ENCODE results near the gene AGO4.

The AGO4 gene

DNA sequence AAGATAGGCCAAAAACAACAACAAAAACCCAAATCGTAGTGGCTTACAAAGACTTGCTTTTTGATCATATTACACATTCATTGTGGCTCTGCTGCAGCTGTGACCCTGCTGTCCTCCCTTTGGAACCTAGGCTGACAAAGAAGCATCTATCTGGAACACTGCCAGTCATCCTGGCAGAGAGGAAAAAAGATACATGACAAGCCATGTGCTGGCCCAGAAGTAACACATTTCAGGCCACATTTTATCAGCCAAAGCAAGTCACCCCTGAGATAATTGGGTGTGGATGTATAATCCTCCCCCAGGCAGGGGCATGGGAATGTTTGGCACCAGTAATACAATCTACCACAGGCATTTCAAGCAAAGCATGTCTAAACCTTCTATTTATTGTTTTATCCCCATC, 38.0 kb downstream of the AGO4 start:
- no peak for DNase-seq (ENCODE audit: insufficient read length, low spot score)
- TF ChIP-seq, protein P1, sequence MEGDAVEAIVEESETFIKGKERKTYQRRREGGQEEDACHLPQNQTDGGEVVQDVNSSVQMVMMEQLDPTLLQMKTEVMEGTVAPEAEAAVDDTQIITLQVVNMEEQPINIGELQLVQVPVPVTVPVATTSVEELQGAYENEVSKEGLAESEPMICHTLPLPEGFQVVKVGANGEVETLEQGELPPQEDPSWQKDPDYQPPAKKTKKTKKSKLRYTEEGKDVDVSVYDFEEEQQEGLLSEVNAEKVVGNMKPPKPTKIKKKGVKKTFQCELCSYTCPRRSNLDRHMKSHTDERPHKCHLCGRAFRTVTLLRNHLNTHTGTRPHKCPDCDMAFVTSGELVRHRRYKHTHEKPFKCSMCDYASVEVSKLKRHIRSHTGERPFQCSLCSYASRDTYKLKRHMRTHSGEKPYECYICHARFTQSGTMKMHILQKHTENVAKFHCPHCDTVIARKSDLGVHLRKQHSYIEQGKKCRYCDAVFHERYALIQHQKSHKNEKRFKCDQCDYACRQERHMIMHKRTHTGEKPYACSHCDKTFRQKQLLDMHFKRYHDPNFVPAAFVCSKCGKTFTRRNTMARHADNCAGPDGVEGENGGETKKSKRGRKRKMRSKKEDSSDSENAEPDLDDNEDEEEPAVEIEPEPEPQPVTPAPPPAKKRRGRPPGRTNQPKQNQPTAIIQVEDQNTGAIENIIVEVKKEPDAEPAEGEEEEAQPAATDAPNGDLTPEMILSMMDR (IDR thresholded peaks at IDR 0.05; ENCODE audit: insufficient read depth, missing control alignments), result no peak
- FAIRE-seq, result no peak

- DNase-seq (ENCODE audit: insufficient read length, low spot score), result no peak
- TF ChIP-seq, protein P1 (IDR thresholded peaks at IDR 0.05; ENCODE audit: insufficient read depth, missing control alignments), result no peak
- FAIRE-seq, result no peak
Measured at GRCh38 chr1:35847935-35848565, 40.2 kb downstream of the AGO4 start.

DNA sequence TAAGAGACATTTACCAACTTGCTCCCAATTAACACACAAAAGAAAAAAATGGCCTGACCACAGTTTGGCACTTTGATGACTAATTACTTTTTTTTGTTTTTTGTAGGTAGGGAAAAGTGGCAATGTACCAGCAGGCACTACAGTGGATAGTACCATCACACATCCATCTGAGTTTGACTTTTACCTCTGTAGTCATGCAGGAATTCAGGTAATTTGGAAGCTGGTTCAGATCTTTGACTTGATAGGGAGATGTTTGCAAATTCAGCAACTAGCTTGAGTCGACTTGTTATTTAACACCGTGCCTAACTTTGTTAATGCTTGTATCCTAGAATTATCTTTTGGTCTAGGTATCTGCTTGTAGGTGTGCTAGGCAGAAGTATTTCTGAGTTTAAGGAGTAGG, 42.2 kb downstream of the AGO4 start:
- no peak for DNase-seq (ENCODE audit: insufficient read length, low spot score)
- TF ChIP-seq, protein P1 (IDR thresholded peaks at IDR 0.05; ENCODE audit: insufficient read depth, missing control alignments), result no peak
- no peak for FAIRE-seq

DNA sequence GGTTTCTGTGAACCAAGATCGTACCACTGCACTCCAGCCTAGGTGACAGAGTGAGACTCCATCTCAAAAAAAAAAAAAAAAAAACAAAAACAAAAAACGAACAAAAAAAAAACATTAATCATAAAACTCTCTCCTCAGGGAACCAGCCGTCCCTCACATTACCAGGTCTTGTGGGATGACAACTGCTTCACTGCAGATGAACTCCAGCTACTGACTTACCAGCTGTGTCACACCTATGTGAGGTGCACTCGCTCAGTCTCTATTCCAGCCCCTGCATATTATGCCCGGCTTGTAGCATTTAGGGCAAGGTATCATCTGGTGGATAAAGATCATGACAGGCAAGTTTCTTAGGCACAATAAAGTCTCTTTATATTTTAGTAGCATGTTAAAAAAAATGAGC, 42.9 kb downstream of the AGO4 start:
- DNase-seq (ENCODE audit: insufficient read length, low spot score) (no peak), FAIRE-seq (no peak)
- TF ChIP-seq, protein P1 (IDR thresholded peaks at IDR 0.05; ENCODE audit: insufficient read depth, missing control alignments), result no peak

- DNase-seq (ENCODE audit: insufficient read length, low spot score) (no peak), FAIRE-seq (no peak)
- TF ChIP-seq, protein P1 (IDR thresholded peaks at IDR 0.05; ENCODE audit: insufficient read depth, missing control alignments), result no peak
Measured at GRCh38 chr1:35851132-35851869, 43.5 kb downstream of the AGO4 start.

GRCh38 chr1:35852241-35852640, 44.4 kb downstream of the AGO4 start:
- FAIRE-seq, result peak; percentile 96
- DNase-seq (ENCODE audit: insufficient read length, low spot score), result no peak
- TF ChIP-seq, protein P1 (IDR thresholded peaks at IDR 0.05; ENCODE audit: insufficient read depth, missing control alignments), result no peak

Measured in D721Med (cell line).